G401.6 (cell line): ENCODE results near the gene CSPG5.

Experiments
- FAIRE-seq: peaks from 2 replicates; lab custom pipeline; 2012; peaks lifted over from hg19 to GRCh38; lab: Jason Lieb, UNC

Gene CSPG5

GRCh38 chr3:47536967-47537366 lies 41.7 kb downstream of the CSPG5 start:
- no peak for FAIRE-seq

- FAIRE-seq, result no peak
Observed at GRCh38 chr3:47536221-47536891, 42.3 kb downstream of the CSPG5 start.

DNA sequence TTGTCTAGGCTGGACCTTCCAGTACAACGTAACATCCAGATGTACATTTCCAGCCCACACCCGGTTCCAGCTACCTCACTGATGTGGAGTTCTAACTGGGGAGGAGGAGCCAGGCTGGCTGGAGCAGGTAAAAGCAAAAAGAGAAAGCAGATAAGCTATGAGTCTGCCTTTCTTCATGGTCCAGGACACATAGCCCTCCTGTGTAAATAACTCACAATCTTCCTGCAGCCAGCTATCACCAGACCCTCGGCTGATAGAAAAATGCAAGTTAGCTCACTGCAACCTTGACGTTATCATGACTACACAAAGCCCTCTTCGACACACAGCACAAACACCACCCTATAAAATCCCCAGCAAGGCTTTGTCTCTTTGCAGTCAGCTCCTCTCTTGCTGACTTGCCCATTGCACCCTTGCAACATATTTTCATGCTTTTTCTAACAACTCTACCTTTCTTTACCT lies 44.6 kb downstream of the CSPG5 start:
- FAIRE-seq, result no peak

DNA sequence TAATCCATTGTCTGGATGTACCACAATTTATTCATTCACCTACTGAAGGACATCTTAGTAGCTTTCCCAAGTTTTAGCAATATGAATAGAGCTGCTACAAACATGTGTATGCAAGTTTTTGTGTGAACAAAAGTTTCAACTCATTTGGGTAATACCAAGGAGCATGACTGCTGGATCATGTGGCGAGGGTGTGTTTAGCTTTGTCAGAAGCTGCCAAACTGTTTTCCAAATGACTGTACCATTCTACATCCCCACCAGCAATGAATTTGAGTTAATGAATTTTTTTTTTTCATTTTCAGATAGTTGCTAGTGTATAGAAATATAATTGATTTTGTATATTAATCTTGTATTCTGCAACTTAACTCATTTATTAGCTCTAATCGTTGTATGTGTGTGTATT lies 45.2 kb downstream of the CSPG5 start:
- FAIRE-seq, result no peak

- no peak for FAIRE-seq
Observed at GRCh38 chr3:47527952-47528725, 50.5 kb downstream of the CSPG5 start.

- no peak for FAIRE-seq
Observed at GRCh38 chr3:47525617-47526016, 53.0 kb downstream of the CSPG5 start.

- no peak for FAIRE-seq
Observed at GRCh38 chr3:47523310-47524073, 55.2 kb downstream of the CSPG5 start.

- FAIRE-seq, result peak; percentile 84
Observed at GRCh38 chr3:47522082-47522987, 56.3 kb downstream of the CSPG5 start.

DNA sequence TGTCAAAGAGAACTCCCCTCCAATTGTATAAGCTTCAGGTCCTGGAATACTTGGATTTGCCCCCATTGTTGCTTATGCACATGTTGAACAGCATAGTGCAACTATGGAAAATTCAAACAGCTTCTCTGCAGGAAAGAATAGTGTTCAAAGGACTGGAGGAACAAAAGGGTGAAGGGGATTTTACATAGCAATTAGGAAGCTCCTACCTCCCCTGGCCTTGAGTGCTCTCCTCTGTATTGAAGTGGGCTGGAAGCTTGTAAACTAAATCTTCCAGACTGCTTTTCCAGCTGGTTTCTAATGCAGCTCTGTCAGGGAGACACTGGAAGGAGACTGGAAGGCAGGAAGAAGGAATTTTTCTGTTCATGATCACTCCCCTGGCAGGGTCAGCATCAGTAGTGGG lies 57.9 kb downstream of the CSPG5 start:
- FAIRE-seq, result no peak

DNA sequence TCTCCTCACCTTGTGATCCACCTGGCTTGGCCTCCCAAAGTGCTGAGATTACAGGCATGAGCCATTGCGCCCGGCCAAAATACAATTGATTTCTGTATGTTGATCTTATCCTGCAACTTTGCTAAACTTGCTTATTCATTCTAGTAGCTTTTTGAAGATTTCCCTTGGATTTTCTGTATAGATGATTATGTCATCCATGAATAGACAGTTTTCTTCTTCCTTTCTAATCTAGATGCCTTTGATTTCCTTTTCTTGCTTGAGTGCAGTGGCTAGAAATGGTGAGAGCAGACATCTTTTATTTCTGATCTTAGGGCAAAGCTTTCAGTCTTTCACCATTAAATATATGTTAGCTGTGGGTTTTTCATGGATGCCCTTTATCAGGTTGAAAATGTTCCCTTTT lies 60.7 kb downstream of the CSPG5 start:
- no peak for FAIRE-seq

DNA sequence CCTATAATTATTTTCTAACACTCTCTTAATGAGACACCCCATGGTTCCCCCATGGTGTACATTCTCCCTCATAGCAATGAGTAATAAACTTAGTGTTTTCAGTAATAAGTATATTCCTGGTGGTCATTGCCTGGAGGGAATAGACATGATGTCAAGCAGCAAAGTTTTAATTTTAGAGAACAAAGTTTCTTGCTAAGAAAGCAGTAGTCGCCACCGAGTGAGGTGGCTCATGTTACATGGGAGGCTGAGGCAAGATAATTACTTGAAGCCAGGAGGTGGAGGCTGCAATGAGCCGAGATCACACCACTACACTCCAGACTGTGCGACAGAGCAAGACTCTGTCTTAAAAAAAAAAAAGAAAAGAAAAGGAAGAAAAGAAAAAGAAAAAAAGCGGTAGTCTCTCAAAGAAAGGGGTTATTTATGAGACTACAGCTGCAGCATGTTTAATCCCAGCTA lies 62.8 kb downstream of the CSPG5 start:
- FAIRE-seq, result peak; percentile 80

DNA sequence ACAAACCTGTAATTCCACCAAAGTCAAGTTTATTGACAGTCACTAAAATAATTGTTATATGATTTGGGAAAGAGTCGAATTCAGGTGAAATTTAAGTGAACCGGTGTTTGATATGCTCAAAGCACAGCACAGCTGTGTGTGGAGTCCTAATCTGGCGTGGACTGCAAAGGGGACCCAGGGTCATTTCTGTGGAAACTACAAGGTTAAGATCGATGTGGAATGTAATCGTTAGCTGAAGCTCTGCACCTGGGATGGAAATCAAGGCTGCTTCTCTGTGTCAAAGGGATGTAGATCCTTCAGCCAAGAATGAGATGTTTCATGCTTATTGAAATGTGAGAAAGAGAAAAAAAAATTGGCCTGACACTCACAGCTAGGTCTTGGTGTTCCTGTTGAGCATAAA lies 63.6 kb downstream of the CSPG5 start:
- FAIRE-seq, result no peak

DNA sequence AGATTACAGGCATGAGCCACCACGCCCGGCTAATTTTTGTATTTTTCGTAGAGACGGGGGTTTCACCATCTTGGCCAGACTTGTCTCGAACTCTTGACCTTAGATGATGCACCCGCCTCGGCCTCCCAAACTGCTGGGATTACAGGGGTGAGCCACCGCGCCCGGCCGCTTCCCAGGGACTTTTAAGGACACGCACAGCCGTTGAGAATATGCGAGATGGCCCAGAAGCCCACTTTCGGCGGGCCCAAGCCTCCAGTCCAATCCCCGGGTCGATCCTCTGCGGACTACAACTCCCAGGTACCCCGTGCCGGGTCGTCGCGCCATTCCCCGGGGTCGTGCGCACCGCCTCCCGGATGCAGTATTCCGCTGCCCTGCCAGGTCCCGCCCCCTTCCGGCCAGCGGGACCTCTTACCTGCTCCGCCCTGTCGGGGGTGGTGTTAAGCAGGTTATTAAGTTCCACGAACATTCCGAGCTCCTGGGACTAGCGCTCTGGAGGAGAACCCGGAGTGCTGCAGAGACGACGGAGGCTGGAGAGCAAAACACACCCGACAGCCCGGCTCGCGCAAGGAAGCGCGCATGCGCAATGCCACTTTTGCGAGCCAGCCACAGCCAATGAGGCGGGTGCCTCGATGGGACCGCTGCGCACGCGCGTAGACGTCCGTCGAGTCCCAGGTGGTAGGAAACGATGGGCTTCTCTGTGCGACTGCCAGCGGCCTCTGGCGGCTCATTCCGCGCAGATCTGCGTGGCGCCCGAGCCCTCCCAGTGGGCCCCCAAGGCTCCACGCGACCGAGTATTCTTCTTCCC lies 65.3 kb downstream of the CSPG5 start, which contains the start of gene ELP6:
ELP6 (minus strand) TSS at position 588 of the 805 bp plus-strand sequence; CDS start at position 466, 122 bp downstream.
- FAIRE-seq, result peak; percentile 97

GRCh38 chr3:47512416-47513124 lies 66.1 kb downstream of the CSPG5 start:
- FAIRE-seq, result no peak
